CMK (cell line): Measurements from ENCODE around the gene PXN.

Experiments used
- DNase-seq: peaks from one replicate; pipeline ENCODE4 v3.0.0-alpha.2; 2010; ENCODE audit warnings: low read depth

The PXN gene

GRCh38 chr12:120172053-120172452, 93.5 kb downstream of the PXN start:
- no peak for DNase-seq

GRCh38 chr12:120170631-120171030, 94.9 kb downstream of the PXN start:
- no peak for DNase-seq

- no peak for DNase-seq
Observed at GRCh38 chr12:120169946-120170345, 95.6 kb downstream of the PXN start.

DNA sequence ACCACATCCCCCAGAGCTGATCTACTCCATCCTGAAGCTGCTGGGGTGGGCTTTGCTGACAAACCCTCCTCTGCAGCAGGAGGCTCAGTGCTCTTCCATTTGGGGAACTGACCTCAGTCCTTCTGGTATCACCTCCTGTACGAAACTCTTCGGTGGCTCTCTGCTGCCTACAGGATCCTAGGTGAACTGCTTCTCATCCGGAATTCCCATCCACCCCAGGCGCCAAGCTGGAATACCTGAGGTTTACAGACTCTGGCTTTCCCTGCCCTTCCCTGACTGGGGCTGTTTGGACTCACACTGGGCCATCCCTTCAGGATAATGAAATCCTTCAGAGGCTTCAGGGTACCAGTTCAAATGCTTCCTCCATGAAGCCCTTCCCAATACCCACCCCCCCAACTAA, 97.2 kb downstream of the PXN start:
- DNase-seq, result no peak

- DNase-seq, result no peak
Observed at GRCh38 chr12:120167529-120168095, 97.9 kb downstream of the PXN start.

- DNase-seq, result no peak
Observed at GRCh38 chr12:120164293-120164692, 101.2 kb downstream of the PXN start.

- no peak for DNase-seq
Observed at GRCh38 chr12:120162763-120163162, 102.8 kb downstream of the PXN start.

GRCh38 chr12:120161852-120162251, 103.7 kb downstream of the PXN start:
- no peak for DNase-seq
